NCI-H1105 treated with DMSO at 0.1 percent for 48 hours (cell line): ENCODE measurements around the gene SUSD5.
"Not testable (repeated sequence)": the region's sequence is repeated elsewhere in the genome, so short reads cannot be mapped to it uniquely, and the experiment has no call there.

Experiments used
- DNase-seq: peaks from one replicate; lab custom pipeline; 2025; lab: John Stamatoyannopoulos, UW

SUSD5 gene

GRCh38 chr3:33194303-33194702, 24.3 kb downstream of the SUSD5 start:
- DNase-seq, result no peak

- no peak for DNase-seq
Observed at GRCh38 chr3:33187368-33187634, 31.3 kb downstream of the SUSD5 start.

- no peak for DNase-seq
Observed at GRCh38 chr3:33186524-33187367, 31.9 kb downstream of the SUSD5 start.

GRCh38 chr3:33184863-33185262, 33.7 kb downstream of the SUSD5 start:
- DNase-seq, result no peak

GRCh38 chr3:33181641-33182040, 37.0 kb downstream of the SUSD5 start:
- DNase-seq, result not testable (repeated sequence)

GRCh38 chr3:33181229-33181628, 37.4 kb downstream of the SUSD5 start:
- DNase-seq, result no peak

DNA sequence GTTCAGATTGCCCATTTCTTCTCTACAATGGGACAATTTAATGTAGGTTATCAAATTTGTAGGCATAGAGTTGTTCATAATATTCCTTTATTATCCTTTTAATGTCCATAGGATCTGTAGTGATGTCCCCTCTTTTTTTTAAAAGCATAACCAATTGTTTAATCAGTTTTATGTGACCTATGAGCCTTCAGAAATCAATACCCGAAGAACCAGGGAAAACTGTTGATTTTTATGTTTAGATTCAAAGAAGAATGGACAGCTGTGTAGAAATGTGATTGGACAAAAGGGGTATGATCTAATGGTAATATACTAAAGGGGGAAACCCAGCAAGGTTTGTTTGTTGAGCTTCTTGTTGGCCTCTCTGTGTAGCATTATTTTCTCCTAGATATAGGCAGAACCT, 39.5 kb downstream of the SUSD5 start:
- DNase-seq, result no peak

GRCh38 chr3:33174711-33175414, 43.7 kb downstream of the SUSD5 start:
- no peak for DNase-seq

DNA sequence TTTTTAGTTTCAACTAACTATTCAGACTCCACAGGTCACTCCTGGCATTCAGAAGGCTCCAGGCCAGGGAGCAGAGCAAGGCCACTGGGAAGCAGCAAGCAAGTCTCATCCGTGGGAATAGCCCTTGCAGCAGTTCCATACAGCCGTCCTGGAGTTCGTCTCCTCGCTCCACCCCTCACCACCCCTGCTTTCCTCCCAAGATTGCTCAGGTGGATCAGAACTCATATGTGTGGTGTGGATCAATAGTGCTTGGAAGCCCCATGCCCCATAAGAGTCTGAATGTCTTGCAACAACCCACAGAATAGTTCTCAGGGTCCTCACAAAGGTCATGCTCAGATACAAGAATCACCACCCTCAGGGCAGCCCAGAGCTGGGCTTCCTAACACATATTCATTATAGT, 44.5 kb downstream of the SUSD5 start:
- no peak for DNase-seq

DNA sequence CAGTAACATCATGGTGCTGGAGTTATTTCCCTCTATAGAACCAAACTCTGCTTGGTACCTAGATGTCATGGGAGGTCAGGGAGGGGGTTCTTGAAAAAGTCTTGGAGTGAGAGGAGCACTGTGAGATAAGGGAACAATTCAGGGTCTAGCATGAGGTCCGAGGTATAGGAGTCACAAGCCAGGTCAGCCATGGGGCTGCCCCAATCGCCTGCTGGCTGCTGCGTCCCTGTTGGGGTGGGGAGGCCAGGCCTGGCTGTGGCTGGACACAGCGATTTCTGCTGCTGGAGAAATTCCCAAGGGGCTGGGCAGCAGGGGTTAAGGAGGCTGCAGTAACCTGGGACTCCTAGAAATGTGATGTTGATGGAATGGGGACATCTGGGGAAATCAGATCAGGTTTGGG, 44.9 kb downstream of the SUSD5 start:
- no peak for DNase-seq

DNA sequence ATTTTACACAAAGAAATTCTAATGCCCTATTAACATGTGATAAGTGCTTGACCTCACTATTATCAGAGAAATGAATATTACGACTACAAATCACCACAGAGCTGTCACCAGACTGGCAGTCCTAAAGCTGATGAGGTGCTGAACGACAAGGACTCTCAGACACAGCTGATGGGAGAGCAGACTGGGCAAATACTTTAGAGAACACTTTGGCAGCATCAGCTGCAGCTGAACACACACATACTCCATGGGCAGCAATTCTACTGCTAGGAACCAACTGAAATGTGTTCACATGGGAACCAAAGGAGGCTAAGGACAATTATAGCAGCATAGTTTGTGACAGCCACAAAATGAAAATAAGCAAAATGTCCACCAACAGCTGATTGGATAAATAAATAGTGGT, 45.5 kb downstream of the SUSD5 start:
- DNase-seq, result peak; percentile 40

GRCh38 chr3:33171580-33171979, 47.0 kb downstream of the SUSD5 start:
- DNase-seq, result no peak

DNA sequence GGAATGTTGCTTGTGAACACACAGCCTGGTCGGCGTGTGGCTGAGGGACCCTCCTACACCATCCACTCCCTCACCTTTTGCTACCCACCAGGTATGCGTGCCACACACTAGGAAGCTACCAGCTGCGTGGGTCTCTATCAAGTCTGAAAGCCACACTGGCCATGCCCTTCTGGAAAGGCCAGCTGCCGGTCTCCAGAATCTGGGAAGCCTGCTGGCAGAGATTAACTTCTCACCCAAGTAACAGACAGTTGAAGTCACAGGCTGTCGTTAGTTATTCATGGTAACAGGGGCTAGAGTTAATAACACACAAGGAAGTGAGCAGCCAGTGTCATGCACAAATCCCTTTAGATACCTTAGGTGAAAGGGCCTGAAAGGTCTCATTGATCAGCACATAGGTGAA, 48.1 kb downstream of the SUSD5 start:
- no peak for DNase-seq

DNA sequence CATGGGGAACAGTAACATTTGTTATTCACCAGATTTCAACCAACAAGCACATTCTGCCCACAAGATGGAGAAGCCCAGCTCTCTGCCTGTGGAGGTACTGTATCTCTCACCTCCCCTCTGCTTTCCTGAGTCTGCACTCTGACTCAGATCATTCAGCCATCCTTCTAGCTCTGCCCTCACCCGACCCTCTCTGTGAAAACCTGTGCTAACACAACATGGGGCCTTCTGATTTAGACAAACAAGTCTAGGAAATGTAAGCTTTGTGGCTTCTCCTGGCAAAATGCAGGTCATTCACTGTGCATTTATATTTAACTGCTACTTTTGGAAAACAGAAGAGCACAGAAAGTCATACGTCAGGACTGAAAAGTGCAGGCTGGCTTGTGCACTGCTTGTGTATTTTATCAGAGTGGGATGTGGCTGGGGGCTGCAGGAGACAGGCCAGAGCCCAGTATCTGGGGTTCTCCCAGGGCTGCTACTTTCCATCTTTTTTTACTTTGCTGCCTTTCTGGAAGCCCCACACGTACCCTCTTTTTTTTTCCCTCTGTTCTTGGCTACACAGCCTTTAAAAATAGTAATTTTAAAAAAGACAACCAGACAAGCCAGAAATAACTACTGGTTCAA, 50.8 kb downstream of the SUSD5 start:
- DNase-seq, result no peak

DNA sequence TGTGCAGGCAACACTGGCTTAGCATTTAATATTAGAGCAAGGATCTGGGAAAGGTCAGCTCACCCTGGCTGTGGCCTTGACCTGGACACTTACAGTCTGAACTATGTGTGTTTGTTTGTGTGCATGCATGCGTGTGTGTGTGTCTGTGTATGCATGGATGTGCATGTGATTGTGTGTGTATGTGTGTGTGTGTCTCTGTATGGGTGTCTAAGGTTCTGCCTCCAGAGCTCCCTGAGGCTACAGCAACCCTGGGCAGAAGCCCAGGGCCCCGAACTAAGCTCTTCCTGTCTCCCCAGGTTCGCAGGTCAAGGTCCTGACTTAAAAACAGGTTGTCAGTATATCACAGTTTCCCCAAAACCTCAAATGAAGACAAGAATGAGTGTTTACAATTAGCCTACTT, 51.3 kb downstream of the SUSD5 start:
- DNase-seq, result no peak

DNA sequence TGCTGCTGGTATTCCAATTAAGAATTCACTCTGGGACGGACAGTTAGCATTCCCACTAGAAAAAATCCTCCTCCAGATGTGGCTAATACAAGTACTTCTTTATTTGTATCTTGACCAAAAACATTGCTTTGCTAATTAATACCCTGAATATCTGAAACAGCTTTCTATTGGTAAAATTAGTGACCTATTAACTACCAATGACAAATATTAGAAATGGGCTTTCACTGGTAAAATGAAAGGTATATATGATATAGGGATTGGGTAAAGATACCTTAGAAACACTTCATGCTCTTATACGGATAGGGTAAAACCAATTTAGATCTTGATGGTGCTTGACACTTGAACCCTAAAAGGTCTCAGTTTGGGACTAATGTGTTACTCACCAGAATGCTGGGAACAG, 52.5 kb downstream of the SUSD5 start:
- DNase-seq, result no peak

- DNase-seq, result no peak
Observed at GRCh38 chr3:33165372-33165771, 53.2 kb downstream of the SUSD5 start.

GRCh38 chr3:33162621-33163020, 56.0 kb downstream of the SUSD5 start:
- not testable (repeated sequence) for DNase-seq

GRCh38 chr3:33159981-33160380, 58.6 kb downstream of the SUSD5 start:
- no peak for DNase-seq

- no peak for DNase-seq
Observed at GRCh38 chr3:33159234-33159633, 59.4 kb downstream of the SUSD5 start.

GRCh38 chr3:33155301-33155700, 63.3 kb downstream of the SUSD5 start:
- DNase-seq, result no peak

DNA sequence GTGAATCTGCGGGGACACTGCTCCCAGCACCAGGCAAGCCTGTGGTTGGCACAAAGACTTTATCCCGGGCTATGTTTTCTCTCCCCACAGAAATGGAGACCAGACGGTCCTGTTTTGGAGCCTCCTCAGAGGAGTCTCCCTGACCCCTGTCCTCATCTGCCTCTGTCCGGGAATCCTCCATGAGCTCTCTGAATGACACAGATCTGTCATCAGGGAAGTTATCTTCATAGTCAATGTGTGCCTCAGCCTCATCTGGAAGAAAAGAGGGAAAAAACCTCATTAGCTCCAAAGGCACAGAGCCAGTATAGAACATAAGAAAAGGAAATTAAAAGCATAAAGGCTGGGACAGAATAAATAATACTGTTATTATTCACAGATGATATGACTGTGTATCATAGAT, 64.8 kb downstream of the SUSD5 start:
- DNase-seq, result no peak
